ENCODE results near the gene SLC24A3. TPM values are rescaled to one million over a fixed set of nuclear protein-coding genes. Genes with fewer than 3 reads are reported as not detected.
A peak's percentile ranks its signal among the peaks of the same experiment; 100 is the strongest.

The SLC24A3 gene
- total and polyA plus RNA-seq, 4 donors: 1.9 to 8.4 (median 5.8) TPM

DNA sequence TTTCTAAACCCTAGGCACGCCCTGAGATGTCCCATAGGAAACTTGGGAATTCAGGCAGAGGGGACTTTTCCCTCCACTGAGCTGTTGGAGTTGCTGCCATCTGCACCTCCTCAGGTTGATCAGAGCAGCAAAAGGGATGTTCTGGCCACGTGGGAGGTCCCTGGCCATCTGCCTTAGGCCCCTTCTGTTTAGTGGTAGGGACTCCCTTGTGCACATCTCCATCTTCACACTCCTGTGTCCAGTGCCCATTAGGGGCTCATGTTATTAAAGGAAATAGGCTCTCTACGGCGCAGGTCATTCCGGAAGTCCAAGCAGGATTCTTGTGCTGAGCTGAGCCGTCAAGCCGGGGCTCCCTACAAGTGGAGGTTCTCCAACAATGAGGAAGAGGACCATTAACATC lies 307.8 kb downstream of the SLC24A3 start:
- H3K4me1 ChIP-seq (ENCODE audit: control insufficient read depth in 5 of 5, insufficient read depth in 5 of 5, low read length in 5 of 5): peaks cover 0 to 28% (median 0%) of the 10 kb centered on the region in 5 donors
- peaks cover 0 to 3% (median 0%) of the 10 kb centered on the region in 4 donors for H3K36me3 ChIP-seq (ENCODE audit: control insufficient read depth in 4 of 4, insufficient read depth in 4 of 4, low read length in 4 of 4)
- DNase-seq (no peak), ATAC-seq (ENCODE audit: insufficient read depth, low FRiP score) (no peak)
- TF ChIP-seq, protein P1, sequence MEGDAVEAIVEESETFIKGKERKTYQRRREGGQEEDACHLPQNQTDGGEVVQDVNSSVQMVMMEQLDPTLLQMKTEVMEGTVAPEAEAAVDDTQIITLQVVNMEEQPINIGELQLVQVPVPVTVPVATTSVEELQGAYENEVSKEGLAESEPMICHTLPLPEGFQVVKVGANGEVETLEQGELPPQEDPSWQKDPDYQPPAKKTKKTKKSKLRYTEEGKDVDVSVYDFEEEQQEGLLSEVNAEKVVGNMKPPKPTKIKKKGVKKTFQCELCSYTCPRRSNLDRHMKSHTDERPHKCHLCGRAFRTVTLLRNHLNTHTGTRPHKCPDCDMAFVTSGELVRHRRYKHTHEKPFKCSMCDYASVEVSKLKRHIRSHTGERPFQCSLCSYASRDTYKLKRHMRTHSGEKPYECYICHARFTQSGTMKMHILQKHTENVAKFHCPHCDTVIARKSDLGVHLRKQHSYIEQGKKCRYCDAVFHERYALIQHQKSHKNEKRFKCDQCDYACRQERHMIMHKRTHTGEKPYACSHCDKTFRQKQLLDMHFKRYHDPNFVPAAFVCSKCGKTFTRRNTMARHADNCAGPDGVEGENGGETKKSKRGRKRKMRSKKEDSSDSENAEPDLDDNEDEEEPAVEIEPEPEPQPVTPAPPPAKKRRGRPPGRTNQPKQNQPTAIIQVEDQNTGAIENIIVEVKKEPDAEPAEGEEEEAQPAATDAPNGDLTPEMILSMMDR (IDR thresholded peaks at IDR 0.05; ENCODE audit: control extremely low read depth, extremely low read depth): no peak
- no peak overlapping the region for H3K27ac ChIP-seq (ENCODE audit: low read depth in 1 of 2, low read length in 1 of 2)
- H3K9me3 ChIP-seq (ENCODE audit: control insufficient read depth in 4 of 4, insufficient read depth in 3 of 4, low read length in 3 of 4): no peaks in the 10 kb centered on the region
- H3K9ac ChIP-seq (ENCODE audit: insufficient read depth in 1 of 2, low read length in 2 of 2): no peak overlapping the region
- WGBS, 2 donors: 88 to 93% methylated on average over 7 of the region's 7 CpGs
- H3K4me3 ChIP-seq: no peak overlapping the region
- H3K27me3 ChIP-seq (ENCODE audit: control insufficient read depth in 3 of 3, insufficient read depth in 3 of 3, low read length in 2 of 3): no peaks in the 10 kb centered on the region

DNA sequence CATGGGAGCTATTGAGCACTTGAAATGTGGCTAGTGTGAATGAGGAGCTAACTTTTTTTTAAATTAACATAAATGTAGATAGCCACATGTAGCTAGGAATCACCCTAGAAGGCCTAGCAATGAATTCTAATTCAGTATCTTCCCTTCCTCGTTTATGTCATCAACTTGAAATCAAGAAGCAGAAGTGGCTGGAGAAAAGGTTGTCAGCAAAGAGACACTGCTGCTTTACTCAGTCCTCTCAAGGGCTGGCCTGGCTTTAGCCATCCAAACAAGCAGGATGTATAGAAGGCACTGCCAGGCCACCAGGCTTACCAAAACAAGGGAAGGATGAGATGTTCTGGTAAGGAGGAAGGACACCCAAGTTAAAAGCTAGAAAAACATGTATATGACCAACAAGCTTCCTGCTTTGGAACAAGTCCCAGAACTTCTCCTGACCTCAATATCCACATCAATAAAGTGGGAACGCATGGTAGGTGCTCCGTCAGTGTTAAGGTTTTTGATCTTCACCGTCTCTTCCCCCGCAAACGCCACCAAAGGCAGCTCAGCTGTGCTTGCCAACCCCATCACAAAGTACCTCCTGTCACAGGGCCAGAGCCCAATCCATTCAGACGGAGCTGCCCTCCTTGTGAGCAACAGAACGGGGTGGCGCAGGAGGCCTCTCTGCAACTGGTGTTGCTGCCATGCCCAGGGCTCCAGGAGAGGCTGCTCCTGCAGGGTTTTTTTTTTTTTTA lies 309.8 kb downstream of the SLC24A3 start:
- no peaks in the 10 kb centered on the region for H3K9me3 ChIP-seq (ENCODE audit: control insufficient read depth in 4 of 4, insufficient read depth in 3 of 4, low read length in 3 of 4)
- H3K27me3 ChIP-seq (ENCODE audit: control insufficient read depth in 3 of 3, insufficient read depth in 3 of 3, low read length in 2 of 3): no peaks in the 10 kb centered on the region
- H3K4me1 ChIP-seq (ENCODE audit: control insufficient read depth in 5 of 5, insufficient read depth in 5 of 5, low read length in 5 of 5): peaks cover 0 to 28% (median 0%) of the 10 kb centered on the region in 5 donors
- no peak for DNase-seq
- H3K9ac ChIP-seq (ENCODE audit: insufficient read depth in 1 of 2, low read length in 2 of 2): no peak overlapping the region
- no peak overlapping the region for H3K4me3 ChIP-seq
- ATAC-seq (ENCODE audit: insufficient read depth, low FRiP score): no peak
- H3K27ac ChIP-seq (ENCODE audit: low read depth in 1 of 2, low read length in 1 of 2): no peak overlapping the region
- TF ChIP-seq, protein P1 (IDR thresholded peaks at IDR 0.05; ENCODE audit: control extremely low read depth, extremely low read depth): no peak
- no peaks in the 10 kb centered on the region for H3K36me3 ChIP-seq (ENCODE audit: control insufficient read depth in 4 of 4, insufficient read depth in 4 of 4, low read length in 4 of 4)
- 70 to 82% methylated on average over 9 of the region's 9 CpGs for WGBS, 2 donors

DNA sequence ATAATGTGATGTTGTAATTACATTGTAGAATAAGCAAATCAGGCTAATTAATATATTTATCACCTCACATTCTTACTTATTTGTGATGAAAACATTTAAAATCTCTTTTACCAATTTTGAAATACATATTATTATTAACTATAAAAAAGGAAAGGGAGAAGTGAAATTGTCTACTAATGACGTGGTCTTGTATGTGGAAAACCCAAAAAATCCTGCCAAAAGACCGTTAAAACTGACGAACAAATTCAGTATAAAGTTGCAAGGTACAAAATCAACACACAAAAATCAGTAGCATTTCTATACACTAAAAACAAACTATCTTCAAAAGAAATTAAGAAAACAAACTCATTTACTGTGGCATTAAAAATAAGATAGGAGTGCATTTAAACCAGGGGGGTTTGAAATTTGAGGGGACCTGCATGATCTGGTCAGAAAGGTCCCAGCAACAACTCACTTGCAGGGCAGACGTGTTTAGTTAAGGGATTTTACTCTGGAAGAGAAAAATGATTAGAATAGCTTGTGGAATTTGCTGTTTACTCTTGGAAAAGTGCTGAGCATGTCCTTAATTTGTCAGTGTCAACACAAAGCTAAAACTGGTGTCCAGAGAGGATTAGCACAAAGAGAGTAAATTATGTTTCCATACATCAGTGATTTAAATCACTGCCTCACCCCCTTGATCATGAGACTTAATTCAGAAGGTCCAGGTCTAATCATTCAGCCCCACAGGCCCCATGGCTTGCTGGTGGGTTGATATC lies 310.6 kb downstream of the SLC24A3 start:
- Histone ChIP-seq H3K9me3 (ENCODE audit: control insufficient read depth in 4 of 4, insufficient read depth in 3 of 4, low read length in 3 of 4) (no peaks in the 10 kb centered on the region), H3K9ac (ENCODE audit: insufficient read depth in 1 of 2, low read length in 2 of 2) (no peak overlapping the region), H3K27ac (ENCODE audit: low read depth in 1 of 2, low read length in 1 of 2) (no peak overlapping the region), H3K36me3 (ENCODE audit: control insufficient read depth in 4 of 4, insufficient read depth in 4 of 4, low read length in 4 of 4) (no peaks in the 10 kb centered on the region), H3K4me3 (no peak overlapping the region), H3K4me1 (ENCODE audit: control insufficient read depth in 5 of 5, insufficient read depth in 5 of 5, low read length in 5 of 5) (peaks cover 0 to 24% (median 0%) of the 10 kb centered on the region in 5 donors), H3K27me3 (ENCODE audit: control insufficient read depth in 3 of 3, insufficient read depth in 3 of 3, low read length in 2 of 3) (no peaks in the 10 kb centered on the region)
- ATAC-seq (ENCODE audit: insufficient read depth, low FRiP score) (no peak), DNase-seq (peak in 2 of 3 donors; percentile 12 to 34)
- TF ChIP-seq, protein P1 (IDR thresholded peaks at IDR 0.05; ENCODE audit: control extremely low read depth, extremely low read depth): no peak
- 52 to 67% methylated on average over 4 of the region's 4 CpGs for WGBS, 2 donors

Measured in lung (tissue), 12 donors.